ENCODE data around the gene CDKL5. TPM values are rescaled to one million over a fixed set of nuclear protein-coding genes. Genes with fewer than 3 reads are reported as not detected.

Gene CDKL5
- total and polyA plus RNA-seq, 9 donors = 3.5 to 7.4 (median 4.8) TPM

- 38% methylated on average over 1 of the region's 5 CpGs for WGBS (ENCODE audit: insufficient coverage)
- DNase-seq = no peak
- Histone ChIP-seq H3K4me1 (ENCODE audit: control insufficient read depth, insufficient read depth, low read length) (no peaks in the 10 kb centered on the region), H3K27me3 (ENCODE audit: control insufficient read depth, insufficient read depth, low read length) (peaks cover 6% of the 10 kb centered on the region), H3K27ac (ENCODE audit: low read length) (no peak overlapping the region), H3K9me3 (replicated peaks; ENCODE audit: control insufficient read depth, low read depth, low read length) (no peaks in the 10 kb centered on the region), H3K36me3 (ENCODE audit: control insufficient read depth, insufficient read depth, low read length) (no peaks in the 10 kb centered on the region), H3K4me3 (ENCODE audit: low read length) (no peak overlapping the region)
Measured at GRCh38 chrX:18654875-18655836, 229.7 kb downstream of the CDKL5 start.

- Histone ChIP-seq H3K27me3 (ENCODE audit: control insufficient read depth, insufficient read depth, low read length) (peaks cover 6% of the 10 kb centered on the region), H3K4me1 (ENCODE audit: control insufficient read depth, insufficient read depth, low read length) (no peaks in the 10 kb centered on the region), H3K27ac (ENCODE audit: low read length) (no peak overlapping the region), H3K36me3 (ENCODE audit: control insufficient read depth, insufficient read depth, low read length) (no peaks in the 10 kb centered on the region), H3K4me3 (ENCODE audit: low read length) (no peak overlapping the region), H3K9me3 (replicated peaks; ENCODE audit: control insufficient read depth, low read depth, low read length) (no peaks in the 10 kb centered on the region)
- WGBS (ENCODE audit: insufficient coverage) = 67% methylated on average over 12 of the region's 12 CpGs
- no peak for DNase-seq
Measured at GRCh38 chrX:18661273-18661672, 235.9 kb downstream of the CDKL5 start.

- WGBS (ENCODE audit: insufficient coverage) = 45% methylated on average over 3 of the region's 8 CpGs
- H3K4me1 ChIP-seq (ENCODE audit: control insufficient read depth, insufficient read depth, low read length) = no peaks in the 10 kb centered on the region
- H3K27ac ChIP-seq (ENCODE audit: low read length) = no peak overlapping the region
- DNase-seq = no peak
- H3K9me3 ChIP-seq (replicated peaks; ENCODE audit: control insufficient read depth, low read depth, low read length) = no peaks in the 10 kb centered on the region
- peaks cover 2% of the 10 kb centered on the region for H3K27me3 ChIP-seq (ENCODE audit: control insufficient read depth, insufficient read depth, low read length)
- no peak overlapping the region for H3K4me3 ChIP-seq (ENCODE audit: low read length)
- H3K36me3 ChIP-seq (ENCODE audit: control insufficient read depth, insufficient read depth, low read length) = no peaks in the 10 kb centered on the region
Measured at GRCh38 chrX:18664947-18665346, 239.5 kb downstream of the CDKL5 start.

GRCh38 chrX:18666614-18667013, 241.2 kb downstream of the CDKL5 start:
- peak; percentile 25 for DNase-seq
- 74% methylated on average over 12 of the region's 15 CpGs for WGBS (ENCODE audit: insufficient coverage)
- Histone ChIP-seq H3K27ac (ENCODE audit: low read length) (no peak overlapping the region), H3K27me3 (ENCODE audit: control insufficient read depth, insufficient read depth, low read length) (peaks cover 2% of the 10 kb centered on the region), H3K4me1 (ENCODE audit: control insufficient read depth, insufficient read depth, low read length) (no peaks in the 10 kb centered on the region), H3K9me3 (replicated peaks; ENCODE audit: control insufficient read depth, low read depth, low read length) (no peaks in the 10 kb centered on the region), H3K36me3 (ENCODE audit: control insufficient read depth, insufficient read depth, low read length) (no peaks in the 10 kb centered on the region), H3K4me3 (ENCODE audit: low read length) (no peak overlapping the region)

GRCh38 chrX:18668071-18668835, 242.8 kb downstream of the CDKL5 start:
- 95% methylated on average over 4 of the region's 15 CpGs for WGBS (ENCODE audit: insufficient coverage)
- DNase-seq = no peak
- H3K27ac ChIP-seq (ENCODE audit: low read length) = no peak overlapping the region

GRCh38 chrX:18672008-18672407, 246.6 kb downstream of the CDKL5 start, which contains the start of gene RS1:
RS1 (minus strand) TSS chrX:18672108; CDS start chrX:18672068, 40 bp downstream.
- Histone ChIP-seq H3K36me3 (ENCODE audit: control insufficient read depth, insufficient read depth, low read length) (no peaks in the 10 kb centered on the region), H3K27me3 (ENCODE audit: control insufficient read depth, insufficient read depth, low read length) (peaks cover 17% of the 10 kb centered on the region), H3K27ac (ENCODE audit: low read length) (no peak within 1 kb of the TSS), H3K4me3 (ENCODE audit: low read length) (no peak within 1 kb of the TSS), H3K4me1 (ENCODE audit: control insufficient read depth, insufficient read depth, low read length) (peaks cover 4% of the 10 kb centered on the region), H3K9me3 (replicated peaks; ENCODE audit: control insufficient read depth, low read depth, low read length) (no peaks in the 10 kb centered on the region)
- no peak for DNase-seq
- 94% methylated on average over 3 of the region's 10 CpGs for WGBS (ENCODE audit: insufficient coverage)

More at GRCh38 chrX:18668071-18668835, 242.8 kb downstream of the CDKL5 start:
- Histone ChIP-seq H3K4me3 (ENCODE audit: low read length) (no peak overlapping the region), H3K4me1 (ENCODE audit: control insufficient read depth, insufficient read depth, low read length) (no peaks in the 10 kb centered on the region), H3K27me3 (ENCODE audit: control insufficient read depth, insufficient read depth, low read length) (peaks cover 2% of the 10 kb centered on the region), H3K9me3 (replicated peaks; ENCODE audit: control insufficient read depth, low read depth, low read length) (no peaks in the 10 kb centered on the region), H3K36me3 (ENCODE audit: control insufficient read depth, insufficient read depth, low read length) (no peaks in the 10 kb centered on the region)

- DNase-seq = no peak
- Histone ChIP-seq H3K4me1 (ENCODE audit: control insufficient read depth, insufficient read depth, low read length) (peaks cover 4% of the 10 kb centered on the region), H3K27me3 (ENCODE audit: control insufficient read depth, insufficient read depth, low read length) (peaks cover 17% of the 10 kb centered on the region), H3K36me3 (ENCODE audit: control insufficient read depth, insufficient read depth, low read length) (no peaks in the 10 kb centered on the region), H3K27ac (ENCODE audit: low read length) (peak overlapping the region; percentile 69), H3K4me3 (ENCODE audit: low read length) (peak overlapping the region; percentile 71), H3K9me3 (replicated peaks; ENCODE audit: control insufficient read depth, low read depth, low read length) (no peaks in the 10 kb centered on the region)
- no CpG with 5 or more reads among the region's 19 CpGs for WGBS (ENCODE audit: insufficient coverage)
Measured at GRCh38 chrX:18674417-18674787, 249.0 kb downstream of the CDKL5 start.

GRCh38 chrX:18674788-18675735, 249.7 kb downstream of the CDKL5 start:
- Histone ChIP-seq H3K9me3 (replicated peaks; ENCODE audit: control insufficient read depth, low read depth, low read length) (no peaks in the 10 kb centered on the region), H3K27me3 (ENCODE audit: control insufficient read depth, insufficient read depth, low read length) (peaks cover 15% of the 10 kb centered on the region), H3K27ac (ENCODE audit: low read length) (peak overlapping the region; percentile 80), H3K4me3 (ENCODE audit: low read length) (peak overlapping the region; percentile 71), H3K36me3 (ENCODE audit: control insufficient read depth, insufficient read depth, low read length) (no peaks in the 10 kb centered on the region), H3K4me1 (ENCODE audit: control insufficient read depth, insufficient read depth, low read length) (peaks cover 4% of the 10 kb centered on the region)
- 22% methylated on average over 54 of the region's 74 CpGs for WGBS (ENCODE audit: insufficient coverage)
- DNase-seq = peak; percentile 90

GRCh38 chrX:18676050-18676449, 250.6 kb downstream of the CDKL5 start:
- no peak for DNase-seq
- no peak overlapping the region for H3K27ac ChIP-seq (ENCODE audit: low read length)

More at GRCh38 chrX:18676050-18676449, 250.6 kb downstream of the CDKL5 start:
- Histone ChIP-seq H3K4me1 (ENCODE audit: control insufficient read depth, insufficient read depth, low read length) (peaks cover 4% of the 10 kb centered on the region), H3K27me3 (ENCODE audit: control insufficient read depth, insufficient read depth, low read length) (peaks cover 15% of the 10 kb centered on the region), H3K9me3 (replicated peaks; ENCODE audit: control insufficient read depth, low read depth, low read length) (no peaks in the 10 kb centered on the region), H3K36me3 (ENCODE audit: control insufficient read depth, insufficient read depth, low read length) (no peaks in the 10 kb centered on the region), H3K4me3 (ENCODE audit: low read length) (no peak overlapping the region)
- 53% methylated on average over 3 of the region's 10 CpGs for WGBS (ENCODE audit: insufficient coverage)

All from muscle of leg (tissue), 11 donors.